ENCODE results near the gene RBAK. TPM values are rescaled to one million over a fixed set of nuclear protein-coding genes. Genes with fewer than 3 reads are reported as not detected.
"Not testable (repeated sequence)": the region's sequence is repeated elsewhere in the genome, so short reads cannot be mapped to it uniquely, and the experiment has no call there.

The RBAK gene
- total RNA-seq, 1 experiment from 2014 or later: 24.5 TPM

GRCh38 chr7:5088228-5088833 lies 42.7 kb downstream of the RBAK start:
- H3K4me3 ChIP-seq (ENCODE audit: low read length); H3K9me3 ChIP-seq (ENCODE audit: low read length); H3K4me1 ChIP-seq (ENCODE audit: low read length); H3K36me3 ChIP-seq (ENCODE audit: insufficient read depth, low read length); H3K4me2 ChIP-seq (ENCODE audit: low read depth, low read length, poor library complexity, severe bottlenecking); H3K9me2 ChIP-seq (replicated peaks; ENCODE audit: insufficient read depth, low read length); H2AFZ ChIP-seq (ENCODE audit: low read length); H4K20me1 ChIP-seq (ENCODE audit: insufficient read depth, low read depth, low read length); H3K27ac ChIP-seq (ENCODE audit: low read length); H3K9ac ChIP-seq (ENCODE audit: low read length); H3K79me2 ChIP-seq (ENCODE audit: low read length); H3K27me3 ChIP-seq (ENCODE audit: low read length): not testable (repeated sequence)
- peak; percentile 50 for DNase-seq

- DNase-seq: no peak
- no peak overlapping the region for H3K9ac ChIP-seq (ENCODE audit: low read length)
- H3K4me3 ChIP-seq (ENCODE audit: low read length): no peak overlapping the region
- H4K20me1 ChIP-seq (ENCODE audit: insufficient read depth, low read depth, low read length): no peaks in the 10 kb centered on the region
- no peaks in the 10 kb centered on the region for H3K9me2 ChIP-seq (replicated peaks; ENCODE audit: insufficient read depth, low read length)
- H3K36me3 ChIP-seq (ENCODE audit: insufficient read depth, low read length): no peaks in the 10 kb centered on the region
- H3K4me1 ChIP-seq (ENCODE audit: low read length): no peaks in the 10 kb centered on the region
- H3K27me3 ChIP-seq (ENCODE audit: low read length): no peaks in the 10 kb centered on the region
- H3K9me3 ChIP-seq (ENCODE audit: low read length): peaks cover 4% of the 10 kb centered on the region; the same call in 1 of the 2 replicates
- H2AFZ ChIP-seq (ENCODE audit: low read length): no peak overlapping the region
- H3K27ac ChIP-seq (ENCODE audit: low read length): no peak overlapping the region
- H3K4me2 ChIP-seq (ENCODE audit: low read depth, low read length, poor library complexity, severe bottlenecking): no peak overlapping the region
- no peaks in the 10 kb centered on the region for H3K79me2 ChIP-seq (ENCODE audit: low read length)
Measured at GRCh38 chr7:5088906-5089305, 43.2 kb downstream of the RBAK start.

- Histone ChIP-seq H3K4me3 (ENCODE audit: low read length) (no peak overlapping the region), H3K9ac (ENCODE audit: low read length) (no peak overlapping the region), H4K20me1 (ENCODE audit: insufficient read depth, low read depth, low read length) (no peaks in the 10 kb centered on the region), H3K4me2 (ENCODE audit: low read depth, low read length, poor library complexity, severe bottlenecking) (no peak overlapping the region), H3K79me2 (ENCODE audit: low read length) (no peaks in the 10 kb centered on the region), H2AFZ (ENCODE audit: low read length) (no peak overlapping the region), H3K27ac (ENCODE audit: low read length) (no peak overlapping the region), H3K9me2 (replicated peaks; ENCODE audit: insufficient read depth, low read length) (no peaks in the 10 kb centered on the region), H3K4me1 (ENCODE audit: low read length) (no peaks in the 10 kb centered on the region), H3K9me3 (ENCODE audit: low read length) (peaks cover 4% of the 10 kb centered on the region; the same call in 1 of the 2 replicates), H3K27me3 (ENCODE audit: low read length) (no peaks in the 10 kb centered on the region), H3K36me3 (ENCODE audit: insufficient read depth, low read length) (no peaks in the 10 kb centered on the region)
- DNase-seq: no peak
Measured at GRCh38 chr7:5093948-5094347, 48.3 kb downstream of the RBAK start.

- no peak overlapping the region for H3K9ac ChIP-seq (ENCODE audit: low read length)
- H3K9me3 ChIP-seq (ENCODE audit: low read length): peaks cover 4% of the 10 kb centered on the region; the same call in 1 of the 2 replicates
- H3K9me2 ChIP-seq (replicated peaks; ENCODE audit: insufficient read depth, low read length): no peaks in the 10 kb centered on the region
- no peak overlapping the region for H2AFZ ChIP-seq (ENCODE audit: low read length)
- no peaks in the 10 kb centered on the region for H4K20me1 ChIP-seq (ENCODE audit: insufficient read depth, low read depth, low read length)
- H3K27ac ChIP-seq (ENCODE audit: low read length): no peak overlapping the region
- H3K36me3 ChIP-seq (ENCODE audit: insufficient read depth, low read length): no peaks in the 10 kb centered on the region
- H3K4me3 ChIP-seq (ENCODE audit: low read length): no peak overlapping the region
- DNase-seq: no peak
- H3K27me3 ChIP-seq (ENCODE audit: low read length): no peaks in the 10 kb centered on the region
- no peaks in the 10 kb centered on the region for H3K79me2 ChIP-seq (ENCODE audit: low read length)
- H3K4me1 ChIP-seq (ENCODE audit: low read length): no peaks in the 10 kb centered on the region
- H3K4me2 ChIP-seq (ENCODE audit: low read depth, low read length, poor library complexity, severe bottlenecking): no peak overlapping the region
Measured at GRCh38 chr7:5094641-5095040, 49.0 kb downstream of the RBAK start.

GRCh38 chr7:5116359-5116758 lies 70.7 kb downstream of the RBAK start:
- Histone ChIP-seq H3K4me3 (ENCODE audit: low read length) (no peak overlapping the region), H3K4me1 (ENCODE audit: low read length) (no peaks in the 10 kb centered on the region), H3K9me2 (replicated peaks; ENCODE audit: insufficient read depth, low read length) (no peaks in the 10 kb centered on the region), H2AFZ (ENCODE audit: low read length) (no peak overlapping the region), H3K27me3 (ENCODE audit: low read length) (no peaks in the 10 kb centered on the region), H3K9ac (ENCODE audit: low read length) (no peak overlapping the region), H3K9me3 (ENCODE audit: low read length) (no peaks in the 10 kb centered on the region), H4K20me1 (ENCODE audit: insufficient read depth, low read depth, low read length) (no peaks in the 10 kb centered on the region), H3K79me2 (ENCODE audit: low read length) (no peaks in the 10 kb centered on the region), H3K4me2 (ENCODE audit: low read depth, low read length, poor library complexity, severe bottlenecking) (no peak overlapping the region), H3K36me3 (ENCODE audit: insufficient read depth, low read length) (no peaks in the 10 kb centered on the region), H3K27ac (ENCODE audit: low read length) (no peak overlapping the region)
- no peak for DNase-seq

GRCh38 chr7:5117095-5117970 lies 71.7 kb downstream of the RBAK start:
- Histone ChIP-seq H2AFZ (ENCODE audit: low read length) (no peak overlapping the region), H3K27me3 (ENCODE audit: low read length) (no peaks in the 10 kb centered on the region), H3K4me3 (ENCODE audit: low read length) (no peak overlapping the region), H3K9me2 (replicated peaks; ENCODE audit: insufficient read depth, low read length) (no peaks in the 10 kb centered on the region), H3K4me1 (ENCODE audit: low read length) (no peaks in the 10 kb centered on the region), H3K9ac (ENCODE audit: low read length) (no peak overlapping the region), H4K20me1 (ENCODE audit: insufficient read depth, low read depth, low read length) (no peaks in the 10 kb centered on the region), H3K4me2 (ENCODE audit: low read depth, low read length, poor library complexity, severe bottlenecking) (no peak overlapping the region), H3K79me2 (ENCODE audit: low read length) (no peaks in the 10 kb centered on the region), H3K9me3 (ENCODE audit: low read length) (no peaks in the 10 kb centered on the region), H3K27ac (ENCODE audit: low read length) (no peak overlapping the region), H3K36me3 (ENCODE audit: insufficient read depth, low read length) (no peaks in the 10 kb centered on the region)
- DNase-seq: no peak

Small RNAs within 50 kb of the gene (small RNA-seq; reads per million reads assigned to genes)
- gene AC092032.1: not detected

Other genes with a start within 250 kb of the RBAK start
- gene PAPOLB, start 183.8 kb upstream of the RBAK start, total RNA-seq (2014; rRNA removed; shearing (Covaris generic); ENCODE audit: low replicate concordance): not detected in 2 replicates
- not detected in 2 replicates for gene RADIL, start 162.1 kb upstream of the RBAK start, total RNA-seq (2014; rRNA removed; shearing (Covaris generic); ENCODE audit: low replicate concordance)
- not detected in 2 replicates for gene MMD2, start 86.7 kb upstream of the RBAK start, total RNA-seq (2014; rRNA removed; shearing (Covaris generic); ENCODE audit: low replicate concordance)
- 51.6 and 75.7 TPM in 2 replicates for gene WIPI2, start 144.4 kb downstream of the RBAK start, total RNA-seq (2014; rRNA removed; shearing (Covaris generic); ENCODE audit: low replicate concordance)
- not detected in 2 replicates for gene SLC29A4, start 237.1 kb downstream of the RBAK start, total RNA-seq (2014; rRNA removed; shearing (Covaris generic); ENCODE audit: low replicate concordance)